HepG2 (cell line): ENCODE measurements around the gene EMILIN1. TPM values are rescaled to one million over a fixed set of nuclear protein-coding genes. Genes with fewer than 3 reads are reported as not detected.

ENCODE experiments used
- CREM ChIP-seq, 2 experiments: sonication (generic) in 1 of 2; formaldehyde crosslinking in 1 of 2; IDR thresholded peaks; 2 replicates each; pipeline versions ENCODE4 v1.4.0 to v1.6.1; 2016 to 2020; ENCODE audit warnings: antibody characterized with exemption in 1 of 2, mild to moderate bottlenecking in 1 of 2, missing genetic modification reagents in 1 of 2
- CSRNP2 ChIP-seq: sonication (generic); formaldehyde crosslinking; conservative IDR thresholded peaks from 2 replicates; pipeline ENCODE4 v1.8.0; 2022; ENCODE audit warnings: low read depth, missing genetic modification reagents
- HES4 ChIP-seq: sonication (generic); formaldehyde crosslinking; IDR thresholded peaks from 2 replicates; pipeline ENCODE4 v1.9.0; 2021; ENCODE audit warnings: mild to moderate bottlenecking, missing genetic modification reagents, borderline replicate concordance
- KMT2B ChIP-seq: IDR thresholded peaks from 2 replicates; pipeline ENCODE4 v1.6.1; 2016; ENCODE audit warnings: missing genetic modification reagents, missing compliant biosample characterization
- MED8 ChIP-seq: sonication (generic); formaldehyde crosslinking; IDR thresholded peaks from 2 replicates; pipeline ENCODE4 v1.8.1; 2023; ENCODE audit warnings: mild to moderate bottlenecking, missing genetic modification reagents; ENCODE audit not compliant: insufficient replicate concordance
- MTA3 ChIP-seq: sonication (generic); formaldehyde crosslinking; IDR thresholded peaks from 2 replicates; pipeline ENCODE4 v1.4.0; 2020; ENCODE audit warnings: missing genetic modification reagents
- ZNF251 ChIP-seq: sonication (generic); formaldehyde crosslinking; IDR thresholded peaks from 2 replicates; pipeline ENCODE4 v1.9.0; 2021; ENCODE audit warnings: mild to moderate bottlenecking, missing genetic modification reagents
- ZNF841 ChIP-seq: sonication (generic); formaldehyde crosslinking; IDR thresholded peaks from 2 replicates; pipeline ENCODE4 v1.8.1; 2023; ENCODE audit warnings: missing genetic modification reagents, borderline replicate concordance
- polyA plus RNA-seq, 8 experiments: library from polyadenylated mRNA; depleted of rRNA in 3 of 8; stranded (reverse) in 7 of 8; unstranded in 1 of 8; fragments of >200 nt; fragmentation: Illumina TruSeq in 4 of 8; extraction: Trizol in 4 of 8; gene quantifications; 2 replicates each; pipeline versions ENCODE4 v1.2.1 to v1.2.3, GENCODE V29; 2011 to 2016; ENCODE audit warnings: low read depth in 4 of 8, missing spikeins in 1 of 8, mixed read lengths in 1 of 8; ENCODE audit not compliant: insufficient read depth in 1 of 8
- total RNA-seq, 5 experiments: library from RNA; depleted of rRNA; stranded (reverse); fragments of >200 nt; fragmentation: Illumina TruSeq; extraction: Trizol; gene quantifications; 2 replicates each; pipeline ENCODE4 v1.2.3, GENCODE V29; 2016; ENCODE audit warnings: low read depth in 1 of 5
- TF ChIP-seq, protein P1 (sequence below): sonication (generic); formaldehyde crosslinking; IDR thresholded peaks from 2 replicates; pipeline ENCODE4 v1.8.1; 2022; ENCODE audit warnings: mild to moderate bottlenecking, missing genetic modification reagents
- TF ChIP-seq, protein P2 (sequence below): sonication (generic); formaldehyde crosslinking; IDR thresholded peaks from 2 replicates; pipeline ENCODE4 v1.5.0; 2020; ENCODE audit warnings: mild to moderate bottlenecking, missing genetic modification reagents, borderline replicate concordance
- TF ChIP-seq, protein P3 (sequence below): IDR thresholded peaks from 2 replicates; pipeline ENCODE4 v1.6.1; 2018; ENCODE audit warnings: missing genetic modification reagents, mild to moderate bottlenecking, missing compliant biosample characterization
- TF ChIP-seq, protein P4 (sequence below): sonication (generic); formaldehyde crosslinking; IDR thresholded peaks from 2 replicates; pipeline ENCODE4 v1.9.0; 2022; ENCODE audit warnings: missing genetic modification reagents, mild to moderate bottlenecking, borderline replicate concordance

The EMILIN1 gene
- total and polyA plus RNA-seq, 2 of the 13 experiments (the other 11 are each of a cell fraction or from before 2014, with no cell fraction given), result 8.1 to 9.7 TPM

DNA sequence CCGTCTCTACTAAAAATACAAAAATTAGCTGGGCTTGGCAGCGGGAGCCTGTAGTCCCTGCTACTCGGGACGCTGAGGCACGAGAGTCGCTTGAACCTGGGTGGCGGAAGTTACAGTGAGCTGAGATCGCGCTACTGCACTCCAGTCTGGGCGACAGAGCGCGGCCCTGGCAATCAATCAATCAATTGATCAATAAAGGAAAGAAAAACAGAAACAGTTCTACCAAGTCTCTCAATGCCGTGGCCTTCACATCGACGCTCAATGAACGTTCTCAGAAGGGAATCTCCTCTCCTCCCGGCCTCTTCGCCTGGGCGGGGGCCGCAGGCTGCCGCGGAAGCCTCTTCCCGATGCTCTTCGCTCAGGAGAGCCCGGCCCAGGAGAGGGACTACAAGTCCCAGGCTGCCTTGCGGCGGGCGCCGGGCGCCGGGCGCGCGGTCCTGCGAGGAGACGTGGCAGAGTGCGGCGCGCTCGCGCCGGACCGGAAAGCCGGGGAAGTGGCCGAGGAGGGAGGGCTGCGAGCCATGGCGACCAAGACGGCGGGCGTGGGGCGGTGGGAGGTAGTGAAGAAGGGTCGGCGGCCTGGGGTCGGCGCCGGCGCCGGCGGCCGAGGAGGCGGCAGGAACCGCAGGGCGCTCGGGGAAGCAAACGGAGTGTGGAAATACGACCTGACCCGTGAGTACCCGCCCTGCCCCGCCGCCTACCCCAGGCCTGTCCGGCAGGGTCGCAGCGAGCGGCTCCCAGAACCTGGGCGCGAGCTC lies 45.7 kb upstream of the EMILIN1 start, which contains the start of gene TMEM214 (continued):
- TF ChIP-seq, protein P1, sequence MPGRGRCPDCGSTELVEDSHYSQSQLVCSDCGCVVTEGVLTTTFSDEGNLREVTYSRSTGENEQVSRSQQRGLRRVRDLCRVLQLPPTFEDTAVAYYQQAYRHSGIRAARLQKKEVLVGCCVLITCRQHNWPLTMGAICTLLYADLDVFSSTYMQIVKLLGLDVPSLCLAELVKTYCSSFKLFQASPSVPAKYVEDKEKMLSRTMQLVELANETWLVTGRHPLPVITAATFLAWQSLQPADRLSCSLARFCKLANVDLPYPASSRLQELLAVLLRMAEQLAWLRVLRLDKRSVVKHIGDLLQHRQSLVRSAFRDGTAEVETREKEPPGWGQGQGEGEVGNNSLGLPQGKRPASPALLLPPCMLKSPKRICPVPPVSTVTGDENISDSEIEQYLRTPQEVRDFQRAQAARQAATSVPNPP (CRISPR knock-in tag), result no peak
- no peak for TF ChIP-seq CSRNP2 (CRISPR knock-in tag)
- TF ChIP-seq, protein P2, sequence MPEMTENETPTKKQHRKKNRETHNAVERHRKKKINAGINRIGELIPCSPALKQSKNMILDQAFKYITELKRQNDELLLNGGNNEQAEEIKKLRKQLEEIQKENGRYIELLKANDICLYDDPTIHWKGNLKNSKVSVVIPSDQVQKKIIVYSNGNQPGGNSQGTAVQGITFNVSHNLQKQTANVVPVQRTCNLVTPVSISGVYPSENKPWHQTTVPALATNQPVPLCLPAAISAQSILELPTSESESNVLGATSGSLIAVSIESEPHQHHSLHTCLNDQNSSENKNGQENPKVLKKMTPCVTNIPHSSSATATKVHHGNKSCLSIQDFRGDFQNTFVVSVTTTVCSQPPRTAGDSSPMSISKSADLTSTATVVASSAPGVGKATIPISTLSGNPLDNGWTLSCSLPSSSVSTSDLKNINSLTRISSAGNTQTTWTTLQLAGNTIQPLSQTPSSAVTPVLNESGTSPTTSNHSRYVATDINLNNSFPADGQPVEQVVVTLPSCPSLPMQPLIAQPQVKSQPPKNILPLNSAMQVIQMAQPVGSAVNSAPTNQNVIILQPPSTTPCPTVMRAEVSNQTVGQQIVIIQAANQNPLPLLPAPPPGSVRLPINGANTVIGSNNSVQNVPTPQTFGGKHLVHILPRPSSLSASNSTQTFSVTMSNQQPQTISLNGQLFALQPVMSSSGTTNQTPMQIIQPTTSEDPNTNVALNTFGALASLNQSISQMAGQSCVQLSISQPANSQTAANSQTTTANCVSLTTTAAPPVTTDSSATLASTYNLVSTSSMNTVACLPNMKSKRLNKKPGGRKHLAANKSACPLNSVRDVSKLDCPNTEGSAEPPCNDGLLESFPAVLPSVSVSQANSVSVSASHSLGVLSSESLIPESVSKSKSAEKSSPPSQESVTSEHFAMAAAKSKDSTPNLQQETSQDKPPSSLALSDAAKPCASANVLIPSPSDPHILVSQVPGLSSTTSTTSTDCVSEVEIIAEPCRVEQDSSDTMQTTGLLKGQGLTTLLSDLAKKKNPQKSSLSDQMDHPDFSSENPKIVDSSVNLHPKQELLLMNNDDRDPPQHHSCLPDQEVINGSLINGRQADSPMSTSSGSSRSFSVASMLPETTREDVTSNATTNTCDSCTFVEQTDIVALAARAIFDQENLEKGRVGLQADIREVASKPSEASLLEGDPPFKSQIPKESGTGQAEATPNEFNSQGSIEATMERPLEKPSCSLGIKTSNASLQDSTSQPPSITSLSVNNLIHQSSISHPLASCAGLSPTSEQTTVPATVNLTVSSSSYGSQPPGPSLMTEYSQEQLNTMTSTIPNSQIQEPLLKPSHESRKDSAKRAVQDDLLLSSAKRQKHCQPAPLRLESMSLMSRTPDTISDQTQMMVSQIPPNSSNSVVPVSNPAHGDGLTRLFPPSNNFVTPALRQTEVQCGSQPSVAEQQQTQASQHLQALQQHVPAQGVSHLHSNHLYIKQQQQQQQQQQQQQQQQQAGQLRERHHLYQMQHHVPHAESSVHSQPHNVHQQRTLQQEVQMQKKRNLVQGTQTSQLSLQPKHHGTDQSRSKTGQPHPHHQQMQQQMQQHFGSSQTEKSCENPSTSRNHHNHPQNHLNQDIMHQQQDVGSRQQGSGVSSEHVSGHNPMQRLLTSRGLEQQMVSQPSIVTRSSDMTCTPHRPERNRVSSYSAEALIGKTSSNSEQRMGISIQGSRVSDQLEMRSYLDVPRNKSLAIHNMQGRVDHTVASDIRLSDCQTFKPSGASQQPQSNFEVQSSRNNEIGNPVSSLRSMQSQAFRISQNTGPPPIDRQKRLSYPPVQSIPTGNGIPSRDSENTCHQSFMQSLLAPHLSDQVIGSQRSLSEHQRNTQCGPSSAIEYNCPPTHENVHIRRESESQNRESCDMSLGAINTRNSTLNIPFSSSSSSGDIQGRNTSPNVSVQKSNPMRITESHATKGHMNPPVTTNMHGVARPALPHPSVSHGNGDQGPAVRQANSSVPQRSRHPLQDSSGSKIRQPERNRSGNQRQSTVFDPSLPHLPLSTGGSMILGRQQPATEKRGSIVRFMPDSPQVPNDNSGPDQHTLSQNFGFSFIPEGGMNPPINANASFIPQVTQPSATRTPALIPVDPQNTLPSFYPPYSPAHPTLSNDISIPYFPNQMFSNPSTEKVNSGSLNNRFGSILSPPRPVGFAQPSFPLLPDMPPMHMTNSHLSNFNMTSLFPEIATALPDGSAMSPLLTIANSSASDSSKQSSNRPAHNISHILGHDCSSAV, result no peak
- TF ChIP-seq ZNF251, result no peak
- no peak for TF ChIP-seq MTA3 (CRISPR knock-in tag)
- TF ChIP-seq KMT2B (CRISPR knock-in tag), result peak; percentile 89
- peak; percentile 70; the same call in 1 of the 2 replicates for TF ChIP-seq HES4 (CRISPR knock-in tag)
- no peak for TF ChIP-seq ZNF841 (CRISPR knock-in tag)
- TF ChIP-seq MED8 (CRISPR knock-in tag), result no peak
- peak; percentile 61 for TF ChIP-seq CREM (IDR thresholded peaks at IDR 0.05)
- no peak for TF ChIP-seq CREM (CRISPR knock-in tag; IDR thresholded peaks at IDR 0.05)
- TF ChIP-seq, protein P3, sequence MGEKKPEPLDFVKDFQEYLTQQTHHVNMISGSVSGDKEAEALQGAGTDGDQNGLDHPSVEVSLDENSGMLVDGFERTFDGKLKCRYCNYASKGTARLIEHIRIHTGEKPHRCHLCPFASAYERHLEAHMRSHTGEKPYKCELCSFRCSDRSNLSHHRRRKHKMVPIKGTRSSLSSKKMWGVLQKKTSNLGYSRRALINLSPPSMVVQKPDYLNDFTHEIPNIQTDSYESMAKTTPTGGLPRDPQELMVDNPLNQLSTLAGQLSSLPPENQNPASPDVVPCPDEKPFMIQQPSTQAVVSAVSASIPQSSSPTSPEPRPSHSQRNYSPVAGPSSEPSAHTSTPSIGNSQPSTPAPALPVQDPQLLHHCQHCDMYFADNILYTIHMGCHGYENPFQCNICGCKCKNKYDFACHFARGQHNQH (CRISPR knock-in tag), result peak; percentile 68; the same call in 1 of the 2 replicates
- TF ChIP-seq, protein P4, sequence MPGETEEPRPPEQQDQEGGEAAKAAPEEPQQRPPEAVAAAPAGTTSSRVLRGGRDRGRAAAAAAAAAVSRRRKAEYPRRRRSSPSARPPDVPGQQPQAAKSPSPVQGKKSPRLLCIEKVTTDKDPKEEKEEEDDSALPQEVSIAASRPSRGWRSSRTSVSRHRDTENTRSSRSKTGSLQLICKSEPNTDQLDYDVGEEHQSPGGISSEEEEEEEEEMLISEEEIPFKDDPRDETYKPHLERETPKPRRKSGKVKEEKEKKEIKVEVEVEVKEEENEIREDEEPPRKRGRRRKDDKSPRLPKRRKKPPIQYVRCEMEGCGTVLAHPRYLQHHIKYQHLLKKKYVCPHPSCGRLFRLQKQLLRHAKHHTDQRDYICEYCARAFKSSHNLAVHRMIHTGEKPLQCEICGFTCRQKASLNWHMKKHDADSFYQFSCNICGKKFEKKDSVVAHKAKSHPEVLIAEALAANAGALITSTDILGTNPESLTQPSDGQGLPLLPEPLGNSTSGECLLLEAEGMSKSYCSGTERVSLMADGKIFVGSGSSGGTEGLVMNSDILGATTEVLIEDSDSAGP (CRISPR knock-in tag), result peak; percentile 92
